Hepatocyte (in vitro differentiated cells): ENCODE measurements around the gene LCP1. TPM values are rescaled to one million over a fixed set of nuclear protein-coding genes. Genes with fewer than 3 reads are reported as not detected.

Experiments
- DNase-seq: peaks from one replicate; pipeline ENCODE4 v3.0.0-alpha.2; 2016; ENCODE audit warnings: low spot score
- H2AFZ ChIP-seq: fragments of 200-600 bp; sonication (generic); 2 replicates; pipeline ENCODE4 v1.6.0; 2016; ENCODE audit warnings: antibody characterized with exemption, mild to moderate bottlenecking
- H3K27ac ChIP-seq: fragments of 200-600 bp; sonication (generic); 2 replicates; pipeline ENCODE4 v1.5.1; 2016; ENCODE audit warnings: mild to moderate bottlenecking
- H3K27me3 ChIP-seq: fragments of 200-600 bp; sonication (generic); 2 replicates; pipeline ENCODE4 v1.6.1; 2016
- H3K36me3 ChIP-seq: fragments of 200-600 bp; sonication (generic); replicated peaks from 2 replicates; pipeline ENCODE4 v1.5.1; 2016; ENCODE audit warnings: low read depth; ENCODE audit not compliant: insufficient read depth
- H3K4me1 ChIP-seq: fragments of 200-600 bp; sonication (generic); 2 replicates; pipeline ENCODE4 v1.5.1; 2016; ENCODE audit warnings: mild to moderate bottlenecking, moderate library complexity; ENCODE audit not compliant: insufficient read depth
- H3K4me2 ChIP-seq: fragments of 200-600 bp; sonication (generic); 2 replicates; pipeline ENCODE4 v1.6.0; 2016
- H3K4me3 ChIP-seq: fragments of 200-600 bp; sonication (generic); 2 replicates; pipeline ENCODE4 v1.5.1; 2016; ENCODE audit warnings: mild to moderate bottlenecking
- H3K79me2 ChIP-seq: fragments of 200-600 bp; sonication (generic); 2 replicates; pipeline ENCODE4 v1.6.0; 2017; ENCODE audit warnings: mild to moderate bottlenecking
- H3K9me2 ChIP-seq: fragments of 200-600 bp; sonication (generic); replicated peaks from 2 replicates; pipeline ENCODE4 v1.6.0; 2017; ENCODE audit warnings: mild to moderate bottlenecking; ENCODE audit not compliant: insufficient read depth
- H3K9me3 ChIP-seq: fragments of 200-600 bp; sonication (generic); 2 replicates; pipeline ENCODE4 v1.5.1; 2016; ENCODE audit warnings: low read depth, mild to moderate bottlenecking
- H4K20me1 ChIP-seq: fragments of 200-600 bp; sonication (generic); 2 replicates; pipeline ENCODE4 v1.6.0; 2016; ENCODE audit warnings: mild to moderate bottlenecking; ENCODE audit not compliant: insufficient read depth, poor library complexity, severe bottlenecking
- EZH2 ChIP-seq: fragments of 200-600 bp; sonication (generic); IDR thresholded peaks from 2 replicates; pipeline ENCODE4 v1.6.1; 2016; ENCODE audit warnings: antibody characterized with exemption, mild to moderate bottlenecking, borderline replicate concordance
- EZH2phosphoT487 ChIP-seq: fragments of 200-600 bp; sonication (generic); IDR thresholded peaks from one replicate; pipeline ENCODE4 v1.6.1; 2018; ENCODE audit warnings: antibody characterized with exemption, mild to moderate bottlenecking, low read depth, moderate library complexity; ENCODE audit not compliant: unreplicated experiment, severe bottlenecking
- WGBS: methylation state at CpG from one replicate; pipeline ENCODE4 v1.1.6; 2016; ENCODE audit warnings: low lambda C conversion rate; ENCODE audit errors: missing lambda C conversion rate; 5-methylcytosine and 5-hydroxymethylcytosine counted together
- polyA plus RNA-seq: library from polyadenylated mRNA; unstranded; fragments of >200 nt; fragmentation: Nextera tagmentation; extraction: Ambion mirVana; gene quantifications from 2 replicates; pipeline ENCODE4 v1.2.1, GENCODE V29; 2016
- total RNA-seq: library from RNA; depleted of rRNA; stranded (reverse); fragments of >200 nt; gene quantifications from 2 replicates; pipeline ENCODE4 v1.2.3, GENCODE V29; 2014
- TF ChIP-seq, protein P1 (sequence below): fragments of 200-600 bp; sonication (generic); IDR thresholded peaks from 2 replicates; pipeline ENCODE4 v1.5.1; 2016; ENCODE audit warnings: antibody characterized with exemption, mild to moderate bottlenecking; ENCODE audit not compliant: poor library complexity

The LCP1 gene
- total and polyA plus RNA-seq, 2 experiments from 2014 or later, result 18.9 to 30.6 TPM

DNA sequence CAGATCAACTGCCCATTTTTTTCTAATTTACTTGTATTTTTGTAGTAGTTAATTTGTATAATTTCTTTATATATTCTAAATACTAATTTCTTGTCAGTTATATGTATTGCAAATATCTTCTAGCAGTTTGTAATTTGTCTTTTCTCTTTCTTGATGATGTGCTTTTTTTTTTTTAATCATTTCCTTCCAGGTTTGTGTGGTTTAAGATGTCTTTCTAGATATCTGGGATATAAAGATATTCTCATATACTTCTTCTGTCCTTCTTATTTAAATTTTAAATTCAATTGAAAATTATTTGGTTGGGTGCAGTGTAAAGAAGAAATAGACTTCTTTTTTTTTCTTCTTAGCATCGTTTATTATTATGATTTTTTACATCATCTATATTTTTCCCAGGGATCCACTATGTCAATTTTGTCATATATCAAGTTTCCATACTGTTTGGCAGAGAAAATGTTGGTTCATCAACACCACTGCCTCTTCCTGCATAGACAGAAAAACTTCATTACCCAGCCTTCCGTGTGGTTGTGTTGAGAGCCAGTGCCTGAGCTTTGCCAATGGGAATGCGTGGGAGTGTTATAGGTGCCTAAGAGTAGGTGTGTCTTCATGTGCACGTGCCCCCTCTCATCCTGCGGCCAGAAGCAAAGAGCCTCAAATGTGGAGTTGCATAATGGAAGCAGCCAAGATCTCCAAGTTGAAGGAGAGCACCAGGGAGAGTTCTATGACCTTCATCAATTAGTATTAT is 93.0 kb downstream of the LCP1 start:
- Histone ChIP-seq H3K9me3 (no peaks in the 10 kb centered on the region), H3K4me1 (no peaks in the 10 kb centered on the region), H3K4me3 (no peak overlapping the region), H3K27me3 (no peaks in the 10 kb centered on the region), H3K4me2 (no peak overlapping the region), H3K9me2 (no peaks in the 10 kb centered on the region), H4K20me1 (no peaks in the 10 kb centered on the region), H2AFZ (no peak overlapping the region), H3K79me2 (no peaks in the 10 kb centered on the region), H3K36me3 (no peaks in the 10 kb centered on the region), H3K27ac (no peak overlapping the region)
- DNase-seq, result no peak
- WGBS, result 74% methylated on average over 5 of the region's 5 CpGs
- no peak for TF ChIP-seq EZH2phosphoT487
- TF ChIP-seq EZH2, result no peak
- TF ChIP-seq, protein P1, sequence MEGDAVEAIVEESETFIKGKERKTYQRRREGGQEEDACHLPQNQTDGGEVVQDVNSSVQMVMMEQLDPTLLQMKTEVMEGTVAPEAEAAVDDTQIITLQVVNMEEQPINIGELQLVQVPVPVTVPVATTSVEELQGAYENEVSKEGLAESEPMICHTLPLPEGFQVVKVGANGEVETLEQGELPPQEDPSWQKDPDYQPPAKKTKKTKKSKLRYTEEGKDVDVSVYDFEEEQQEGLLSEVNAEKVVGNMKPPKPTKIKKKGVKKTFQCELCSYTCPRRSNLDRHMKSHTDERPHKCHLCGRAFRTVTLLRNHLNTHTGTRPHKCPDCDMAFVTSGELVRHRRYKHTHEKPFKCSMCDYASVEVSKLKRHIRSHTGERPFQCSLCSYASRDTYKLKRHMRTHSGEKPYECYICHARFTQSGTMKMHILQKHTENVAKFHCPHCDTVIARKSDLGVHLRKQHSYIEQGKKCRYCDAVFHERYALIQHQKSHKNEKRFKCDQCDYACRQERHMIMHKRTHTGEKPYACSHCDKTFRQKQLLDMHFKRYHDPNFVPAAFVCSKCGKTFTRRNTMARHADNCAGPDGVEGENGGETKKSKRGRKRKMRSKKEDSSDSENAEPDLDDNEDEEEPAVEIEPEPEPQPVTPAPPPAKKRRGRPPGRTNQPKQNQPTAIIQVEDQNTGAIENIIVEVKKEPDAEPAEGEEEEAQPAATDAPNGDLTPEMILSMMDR, result no peak

DNA sequence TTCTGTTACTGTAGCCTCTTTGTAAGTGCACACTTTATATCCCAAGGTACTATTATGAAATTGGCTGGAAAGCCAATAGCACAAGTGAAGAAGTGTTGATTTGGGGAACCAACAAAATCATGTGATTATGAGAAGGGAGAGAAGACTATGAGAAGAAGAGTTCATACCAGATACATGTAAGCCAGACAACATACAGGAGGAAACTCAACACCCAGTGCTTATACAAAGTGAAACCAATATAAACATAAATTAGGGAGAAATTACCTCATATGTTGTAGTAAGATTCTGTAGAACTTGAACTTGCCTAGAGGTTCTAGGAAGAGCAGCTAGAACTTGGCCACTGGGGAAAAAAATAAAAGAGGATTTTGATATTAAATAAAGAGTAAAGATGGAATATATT is 94.5 kb downstream of the LCP1 start:
- no peak for DNase-seq
- H3K36me3 ChIP-seq, result no peaks in the 10 kb centered on the region
- H3K9me2 ChIP-seq, result no peaks in the 10 kb centered on the region
- no peak overlapping the region for H3K27ac ChIP-seq
- no peaks in the 10 kb centered on the region for H3K27me3 ChIP-seq
- H3K9me3 ChIP-seq, result no peaks in the 10 kb centered on the region
- no peaks in the 10 kb centered on the region for H3K4me1 ChIP-seq
- H3K4me3 ChIP-seq, result no peak overlapping the region
- H3K79me2 ChIP-seq, result no peaks in the 10 kb centered on the region
- H4K20me1 ChIP-seq, result no peaks in the 10 kb centered on the region
- H3K4me2 ChIP-seq, result no peak overlapping the region
- no peak overlapping the region for H2AFZ ChIP-seq
- TF ChIP-seq EZH2phosphoT487 (no peak), EZH2 (no peak)
- TF ChIP-seq, protein P1, result no peak

GRCh38 chr13:46086985-46087384 is 95.0 kb downstream of the LCP1 start:
- H3K4me1 ChIP-seq, result no peaks in the 10 kb centered on the region
- 94% methylated on average over 12 of the region's 12 CpGs for WGBS
- H3K79me2 ChIP-seq, result no peaks in the 10 kb centered on the region
- H2AFZ ChIP-seq, result no peak overlapping the region
- H4K20me1 ChIP-seq, result no peaks in the 10 kb centered on the region
- H3K4me3 ChIP-seq, result no peak overlapping the region
- H3K4me2 ChIP-seq, result no peak overlapping the region
- H3K27me3 ChIP-seq, result no peaks in the 10 kb centered on the region
- no peak for DNase-seq
- TF ChIP-seq EZH2phosphoT487 (no peak), EZH2 (no peak)
- TF ChIP-seq, protein P1, result no peak
- H3K9me2 ChIP-seq, result no peaks in the 10 kb centered on the region
- H3K27ac ChIP-seq, result no peak overlapping the region
- H3K36me3 ChIP-seq, result no peaks in the 10 kb centered on the region
- no peaks in the 10 kb centered on the region for H3K9me3 ChIP-seq
